Caco-2 (cell line): ENCODE measurements around the gene NUDT17. TPM values are rescaled to one million over a fixed set of nuclear protein-coding genes. Genes with fewer than 3 reads are reported as not detected.

ENCODE experiments used
- BruUV-seq: library from RNA; stranded (reverse); fragments of 400-500 nt; replicated peaks from 2 replicates; lab custom pipeline; 2021; lab: Mats Ljungman, UMichigan
- CTCF ChIA-PET: fragments of 300-600 bp; sonication (Branson Sonifier 250); formaldehyde crosslinking; loops from one replicate; lab custom pipeline; 2022; ENCODE audit warnings: antibody characterized with exemption; lab: Charles Lee
- POLR2A ChIA-PET: fragments of 300-600 bp; sonication (Branson Sonifier 250); formaldehyde crosslinking; loops from one replicate; lab custom pipeline; 2022; ENCODE audit warnings: antibody characterized with exemption; lab: Charles Lee
- DNase-seq, 2 experiments: peaks; one replicate each; pipeline versions ENCODE4 v3.0.0 to v3.0.0-alpha.2; 2020 to 2022
- H3K27me3 ChIP-seq: replicated peaks from 2 replicates; pipeline ENCODE4 v1.6.0; 2011; ENCODE audit warnings: low read length; ENCODE audit not compliant: control insufficient read depth, insufficient read depth
- H3K36me3 ChIP-seq: 2 replicates; pipeline ENCODE4 v1.5.1; 2011; ENCODE audit warnings: low read length; ENCODE audit not compliant: control insufficient read depth, insufficient read depth
- H3K4me1 ChIP-seq: fragments of 250-450 bp; sonication (Bioruptor Pico); 2 replicates; pipeline ENCODE4 v1.5.1; 2020; ENCODE audit warnings: mild to moderate bottlenecking
- H3K4me3 ChIP-seq: 2 replicates; pipeline ENCODE4 v1.5.1; 2011; ENCODE audit warnings: low read depth, mild to moderate bottlenecking, control low read depth, low read length
- H3K9me3 ChIP-seq: fragments of 250-450 bp; sonication (Bioruptor Pico); 2 replicates; pipeline ENCODE4 v1.5.1; 2020; ENCODE audit warnings: mild to moderate bottlenecking, moderate library complexity
- H3K27ac Mint-ChIP-seq: one replicate; pipeline ENCODE4 v1.8.0; 2022; ENCODE audit warnings: mixed read lengths; ENCODE audit not compliant: unreplicated experiment
- H3K27me3 Mint-ChIP-seq: one replicate; pipeline ENCODE4 v1.8.0; 2022; ENCODE audit warnings: mixed read lengths; ENCODE audit not compliant: insufficient read depth, unreplicated experiment
- H3K36me3 Mint-ChIP-seq: one replicate; pipeline ENCODE4 v1.8.0; 2022; ENCODE audit warnings: mild to moderate bottlenecking, mixed read lengths; ENCODE audit not compliant: insufficient read depth, unreplicated experiment
- H3K4me1 Mint-ChIP-seq: one replicate; pipeline ENCODE4 v1.8.0; 2022; ENCODE audit warnings: low read depth, mixed read lengths; ENCODE audit not compliant: unreplicated experiment
- H3K4me3 Mint-ChIP-seq: one replicate; pipeline ENCODE4 v1.8.0; 2022; ENCODE audit warnings: mild to moderate bottlenecking, moderate library complexity, mixed read lengths; ENCODE audit not compliant: unreplicated experiment
- H3K9me3 Mint-ChIP-seq: one replicate; pipeline ENCODE4 v1.8.0; 2022; ENCODE audit warnings: mixed read lengths; ENCODE audit not compliant: unreplicated experiment
- intact Hi-C: fragments of 100-400 bp; cut with micrococcal nuclease; formaldehyde crosslinking; loops from one replicate; pipeline ENCODE4 v1.10.0; 2022; ENCODE audit not compliant: unreplicated experiment
- total RNA-seq: library from RNA; stranded (reverse); gene quantifications from 2 replicates; pipeline ENCODE4 v1.2.3, GENCODE V29; 2022
- TF ChIP-seq, protein P1 (sequence below), 2 experiments: fragments of 200-600 bp in 1 of 2; IDR thresholded peaks; 1 replicate in 1 of 2; 2 replicates in 1 of 2; pipeline versions ENCODE4 v1.5.1 to v1.8.0; 2011 to 2022; ENCODE audit warnings: antibody characterized with exemption in 1 of 2, control low read depth in 1 of 2, inconsistent platforms in 1 of 2, low read depth in 1 of 2, low read length in 1 of 2, mild to moderate bottlenecking in 1 of 2, moderate library complexity in 1 of 2; ENCODE audit not compliant: insufficient read depth in 1 of 2, severe bottlenecking in 1 of 2, unreplicated experiment in 1 of 2

The NUDT17 gene
- total RNA-seq, 1 experiment from 2014 or later, result 6.4 TPM

DNA sequence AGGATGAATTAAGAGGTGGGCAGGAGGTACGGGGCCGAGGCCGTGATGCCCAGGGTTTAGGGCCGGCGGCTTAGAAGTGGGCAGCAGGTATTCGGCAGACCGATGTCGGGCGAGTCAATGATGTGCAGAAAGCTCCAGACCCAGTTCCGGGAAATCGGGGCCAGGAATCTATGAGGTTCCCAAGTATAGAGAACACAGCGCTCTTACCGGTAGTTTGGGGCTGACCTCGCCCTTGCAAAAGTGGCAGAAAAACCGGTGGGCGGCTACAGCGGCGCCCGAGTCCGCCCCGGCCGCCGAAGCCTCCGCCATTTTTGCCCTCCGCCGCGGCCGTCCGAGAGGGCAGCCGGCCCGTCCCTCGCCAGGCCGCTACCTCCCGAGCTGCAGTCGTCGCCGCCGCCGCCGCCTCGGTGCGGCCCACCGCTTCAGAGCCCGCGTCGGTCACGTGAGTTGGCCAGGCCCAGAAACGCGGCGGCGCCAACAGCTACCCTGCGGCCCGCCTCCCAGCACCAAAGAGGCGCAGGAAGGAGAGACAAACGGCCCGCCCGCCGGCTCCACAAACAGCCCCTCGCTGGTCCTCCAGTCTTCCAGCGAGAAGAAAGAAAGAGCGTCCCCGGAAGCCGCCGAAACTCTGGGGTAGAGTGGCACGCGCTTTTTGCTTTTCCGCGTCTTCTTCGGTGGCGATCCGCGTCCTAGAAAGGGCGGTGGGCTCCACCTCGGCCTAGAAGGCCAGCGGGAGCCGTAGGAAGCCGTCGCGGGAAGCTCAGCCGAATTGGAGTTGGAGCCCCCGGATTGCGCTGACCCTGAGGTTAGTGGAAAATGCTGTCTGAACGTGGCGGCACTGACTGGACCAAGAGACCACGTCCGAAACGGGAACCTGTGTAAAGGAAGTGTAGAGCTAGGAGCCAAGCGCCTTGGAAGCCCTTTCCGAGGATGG lies 21.6 kb upstream of the NUDT17 start, which contains the start of the genes POLR3C and RNF115:
Gene POLR3C (plus strand): TSS at position 636 of the 934 bp plus-strand sequence. CDS start 1,577 bp downstream, outside the sequence.
Gene RNF115 (minus strand): TSS at position 531 of the 934 bp plus-strand sequence. CDS start 222 bp downstream, at position 309.
- peak within 1 kb of the TSS; percentile 98 for H3K4me3 Mint-ChIP-seq
- H3K4me3 ChIP-seq, result peak within 1 kb of the TSS; percentile 64
- BruUV-seq, result no TSS peak

GRCh38 chr1:145824499-145824842 lies 21.0 kb upstream of the NUDT17 start:
- no peaks in the 10 kb centered on the region for H3K4me1 ChIP-seq
- intact Hi-C loops, result loop anchor here (1.0 to 5.0 kb wide), 2 partner anchors 42 to 84 kb away; no protein-coding TSS in a partner anchor
- ChIA-PET CTCF (interaction anchor here (2.5 kb wide), 1 partner anchor 21 kb away, joined by 11 read pairs; the partner anchor contains the start of gene NUDT17), POLR2A (interaction anchor here (0.6 to 1.5 kb wide), 5 partner anchors 10 to 118 kb away, joined by 3 to 7 read pairs (median 4); partner anchors contain the start of genes PDZK1 and PIAS3)
- Mint-ChIP-seq H3K27ac (peak overlapping the region; percentile 97), H3K4me3 (peak overlapping the region; percentile 98), H3K9me3 (no peaks in the 10 kb centered on the region), H3K36me3 (peaks cover 39% of the 10 kb centered on the region), H3K4me1 (no peaks in the 10 kb centered on the region), H3K27me3 (no peaks in the 10 kb centered on the region)
- H3K4me3 ChIP-seq, result peak overlapping the region; percentile 64
- TSS peak; percentile 66 for BruUV-seq
- H3K9me3 ChIP-seq, result no peaks in the 10 kb centered on the region
- no peaks in the 10 kb centered on the region for H3K27me3 ChIP-seq
- H3K36me3 ChIP-seq, result no peaks in the 10 kb centered on the region
- DNase-seq, result no peak
- TF ChIP-seq, protein P1, sequence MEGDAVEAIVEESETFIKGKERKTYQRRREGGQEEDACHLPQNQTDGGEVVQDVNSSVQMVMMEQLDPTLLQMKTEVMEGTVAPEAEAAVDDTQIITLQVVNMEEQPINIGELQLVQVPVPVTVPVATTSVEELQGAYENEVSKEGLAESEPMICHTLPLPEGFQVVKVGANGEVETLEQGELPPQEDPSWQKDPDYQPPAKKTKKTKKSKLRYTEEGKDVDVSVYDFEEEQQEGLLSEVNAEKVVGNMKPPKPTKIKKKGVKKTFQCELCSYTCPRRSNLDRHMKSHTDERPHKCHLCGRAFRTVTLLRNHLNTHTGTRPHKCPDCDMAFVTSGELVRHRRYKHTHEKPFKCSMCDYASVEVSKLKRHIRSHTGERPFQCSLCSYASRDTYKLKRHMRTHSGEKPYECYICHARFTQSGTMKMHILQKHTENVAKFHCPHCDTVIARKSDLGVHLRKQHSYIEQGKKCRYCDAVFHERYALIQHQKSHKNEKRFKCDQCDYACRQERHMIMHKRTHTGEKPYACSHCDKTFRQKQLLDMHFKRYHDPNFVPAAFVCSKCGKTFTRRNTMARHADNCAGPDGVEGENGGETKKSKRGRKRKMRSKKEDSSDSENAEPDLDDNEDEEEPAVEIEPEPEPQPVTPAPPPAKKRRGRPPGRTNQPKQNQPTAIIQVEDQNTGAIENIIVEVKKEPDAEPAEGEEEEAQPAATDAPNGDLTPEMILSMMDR (IDR thresholded peaks at IDR 0.05; ENCODE audit: insufficient read depth in 1 of 2, low read depth in 1 of 2, low read length in 1 of 2, severe bottlenecking in 1 of 2, unreplicated experiment in 1 of 2), result no peak

More for the DNA sequence above, 21.6 kb upstream of the NUDT17 start, which contains the start of the genes POLR3C and RNF115:
- Histone ChIP-seq H3K4me1 (no peaks in the 10 kb centered on the region), H3K36me3 (no peaks in the 10 kb centered on the region), H3K27me3 (no peaks in the 10 kb centered on the region), H3K9me3 (no peaks in the 10 kb centered on the region)
- Mint-ChIP-seq H3K27me3 (no peaks in the 10 kb centered on the region), H3K36me3 (peaks cover 33% of the 10 kb centered on the region), H3K4me1 (no peaks in the 10 kb centered on the region), H3K9me3 (no peaks in the 10 kb centered on the region), H3K27ac (peak within 1 kb of the TSS; percentile 97)
- intact Hi-C loops, result loop anchor here (1.0 to 5.0 kb wide), 2 partner anchors 42 to 84 kb away; no protein-coding TSS in a partner anchor
- POLR2A ChIA-PET, result interaction anchor here (0.6 to 1.5 kb wide), 7 partner anchors 10 to 117 kb away, joined by 3 to 7 read pairs (median 4); partner anchors contain the start of genes PDZK1 and PIAS3
- peak; percentile 90 to 93 for DNase-seq
- CTCF ChIA-PET, result interaction anchor here (0.8 to 2.5 kb wide), 2 partner anchors 21 kb away, joined by 5 to 11 read pairs; partner anchors contain the start of gene NUDT17
- TF ChIP-seq, protein P1 (IDR thresholded peaks at IDR 0.05; ENCODE audit: insufficient read depth in 1 of 2, low read depth in 1 of 2, low read length in 1 of 2, severe bottlenecking in 1 of 2, unreplicated experiment in 1 of 2), result no peak

DNA sequence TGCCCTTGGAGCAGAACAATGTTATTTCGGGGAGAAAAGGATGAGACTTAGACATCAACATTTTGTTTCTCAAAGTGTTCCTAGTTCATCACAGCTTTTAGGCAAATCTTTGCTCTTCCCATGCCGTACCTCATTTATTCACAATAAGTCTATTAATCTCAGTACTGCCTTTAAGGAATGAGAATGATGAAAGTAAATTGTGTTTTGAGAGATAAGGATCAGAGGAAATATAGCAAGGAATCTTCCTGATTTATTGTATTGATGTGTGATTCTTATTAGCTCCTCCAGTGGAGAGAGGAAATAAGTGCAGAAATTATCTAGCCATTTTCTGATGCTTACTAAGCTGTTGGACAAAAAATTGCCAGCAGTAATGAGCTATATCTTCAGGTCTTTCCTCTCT lies 19.4 kb upstream of the NUDT17 start:
- Histone ChIP-seq H3K4me1 (no peaks in the 10 kb centered on the region), H3K9me3 (no peaks in the 10 kb centered on the region), H3K27me3 (no peaks in the 10 kb centered on the region), H3K36me3 (peaks cover 1% of the 10 kb centered on the region; the same call in 1 of the 2 replicates), H3K4me3 (no peak overlapping the region)
- POLR2A ChIA-PET, result no interaction called here
- CTCF ChIA-PET, result interaction anchor here (2.5 kb wide), 1 partner anchor 19 kb away, joined by 11 read pairs; the partner anchor contains the start of gene NUDT17
- H3K4me3 Mint-ChIP-seq, result peak overlapping the region; percentile 40
- no peak for DNase-seq
- H3K27ac Mint-ChIP-seq, result no peak overlapping the region
- intact Hi-C loops, result no loop called here
- H3K36me3 Mint-ChIP-seq, result peaks cover 55% of the 10 kb centered on the region
- no peaks in the 10 kb centered on the region for H3K4me1 Mint-ChIP-seq
- TF ChIP-seq, protein P1 (IDR thresholded peaks at IDR 0.05; ENCODE audit: insufficient read depth in 1 of 2, low read depth in 1 of 2, low read length in 1 of 2, severe bottlenecking in 1 of 2, unreplicated experiment in 1 of 2), result peak in 1 of 2 experiments; percentile 7
- no peaks in the 10 kb centered on the region for H3K9me3 Mint-ChIP-seq
- BruUV-seq, result no TSS peak
- H3K27me3 Mint-ChIP-seq, result no peaks in the 10 kb centered on the region
